HepG2 (cell line): ENCODE measurements around the gene TXNRD3. TPM values are rescaled to one million over a fixed set of nuclear protein-coding genes. Genes with fewer than 3 reads are reported as not detected.

ENCODE experiments used
- BHLHE40 ChIP-seq: IDR thresholded peaks from 2 replicates; pipeline ENCODE4 v1.6.1; 2011; ENCODE audit warnings: low read length, improper control_type of control experiment
- KLF15 ChIP-seq: sonication (generic); formaldehyde crosslinking; IDR thresholded peaks from 2 replicates; pipeline ENCODE4 v1.8.1; 2023; ENCODE audit warnings: borderline replicate concordance, mild to moderate bottlenecking, inconsistent platforms, missing genetic modification reagents, mixed read lengths
- NONO ChIP-seq, 2 experiments: fragments of 450-650 bp in 1 of 2; sonication (generic) in 1 of 2; formaldehyde crosslinking in 1 of 2; IDR thresholded peaks in 1 of 2; conservative IDR thresholded peaks in 1 of 2; 2 replicates each; pipeline versions ENCODE4 v1.6.1 to v1.8.0; 2017 to 2022; ENCODE audit warnings: mild to moderate bottlenecking in 1 of 2, missing genetic modification reagents in 1 of 2, moderate library complexity in 1 of 2
- RNF2 ChIP-seq: fragments of 450-650 bp; conservative IDR thresholded peaks from 2 replicates; pipeline ENCODE4 v1.6.1; 2016; ENCODE audit warnings: low read depth
- SMYD3 ChIP-seq: sonication (generic); formaldehyde crosslinking; IDR thresholded peaks from 2 replicates; pipeline ENCODE4 v1.8.1; 2023; ENCODE audit warnings: mild to moderate bottlenecking, missing genetic modification reagents
- ZNF30 ChIP-seq: sonication (generic); formaldehyde crosslinking; IDR thresholded peaks from 2 replicates; pipeline ENCODE4 v1.5.0; 2020; ENCODE audit warnings: mild to moderate bottlenecking, missing genetic modification reagents
- ZNF503 ChIP-seq: sonication (generic); formaldehyde crosslinking; IDR thresholded peaks from 2 replicates; pipeline ENCODE4 v1.4.0; 2020; ENCODE audit warnings: missing genetic modification reagents
- ZNF850 ChIP-seq: sonication (generic); formaldehyde crosslinking; conservative IDR thresholded peaks from 2 replicates; pipeline ENCODE4 v1.9.0; 2021; ENCODE audit warnings: mild to moderate bottlenecking, missing genetic modification reagents
- ZSCAN21 ChIP-seq: sonication (generic); formaldehyde crosslinking; IDR thresholded peaks from 2 replicates; pipeline ENCODE4 v1.8.0; 2022; ENCODE audit warnings: mild to moderate bottlenecking, missing genetic modification reagents, moderate library complexity, borderline replicate concordance
- polyA plus RNA-seq, 8 experiments: library from polyadenylated mRNA; depleted of rRNA in 3 of 8; stranded (reverse) in 7 of 8; unstranded in 1 of 8; fragments of >200 nt; fragmentation: Illumina TruSeq in 4 of 8; extraction: Trizol in 4 of 8; gene quantifications; 2 replicates each; pipeline versions ENCODE4 v1.2.1 to v1.2.3, GENCODE V29; 2011 to 2016; ENCODE audit warnings: low read depth in 4 of 8, missing spikeins in 1 of 8, mixed read lengths in 1 of 8; ENCODE audit not compliant: insufficient read depth in 1 of 8
- total RNA-seq, 5 experiments: library from RNA; depleted of rRNA; stranded (reverse); fragments of >200 nt; fragmentation: Illumina TruSeq; extraction: Trizol; gene quantifications; 2 replicates each; pipeline ENCODE4 v1.2.3, GENCODE V29; 2016; ENCODE audit warnings: low read depth in 1 of 5
- TF ChIP-seq, protein P1 (sequence below): sonication (generic); formaldehyde crosslinking; IDR thresholded peaks from 2 replicates; pipeline ENCODE4 v1.5.0; 2020; ENCODE audit warnings: mild to moderate bottlenecking, missing genetic modification reagents, borderline replicate concordance
- TF ChIP-seq, protein P2 (sequence below): sonication (generic); formaldehyde crosslinking; IDR thresholded peaks from 2 replicates; pipeline ENCODE4 v1.8.0; 2022; ENCODE audit warnings: mild to moderate bottlenecking, missing genetic modification reagents
- TF ChIP-seq, protein P3 (sequence below): sonication (generic); formaldehyde crosslinking; IDR thresholded peaks from 2 replicates; pipeline ENCODE4 v1.5.1; 2020; ENCODE audit warnings: mild to moderate bottlenecking, missing genetic modification reagents, borderline replicate concordance

TXNRD3 gene
- total and polyA plus RNA-seq, 2 of the 13 experiments (the other 11 are each of a cell fraction or from before 2014, with no cell fraction given): 4.8 to 20.7 TPM

DNA sequence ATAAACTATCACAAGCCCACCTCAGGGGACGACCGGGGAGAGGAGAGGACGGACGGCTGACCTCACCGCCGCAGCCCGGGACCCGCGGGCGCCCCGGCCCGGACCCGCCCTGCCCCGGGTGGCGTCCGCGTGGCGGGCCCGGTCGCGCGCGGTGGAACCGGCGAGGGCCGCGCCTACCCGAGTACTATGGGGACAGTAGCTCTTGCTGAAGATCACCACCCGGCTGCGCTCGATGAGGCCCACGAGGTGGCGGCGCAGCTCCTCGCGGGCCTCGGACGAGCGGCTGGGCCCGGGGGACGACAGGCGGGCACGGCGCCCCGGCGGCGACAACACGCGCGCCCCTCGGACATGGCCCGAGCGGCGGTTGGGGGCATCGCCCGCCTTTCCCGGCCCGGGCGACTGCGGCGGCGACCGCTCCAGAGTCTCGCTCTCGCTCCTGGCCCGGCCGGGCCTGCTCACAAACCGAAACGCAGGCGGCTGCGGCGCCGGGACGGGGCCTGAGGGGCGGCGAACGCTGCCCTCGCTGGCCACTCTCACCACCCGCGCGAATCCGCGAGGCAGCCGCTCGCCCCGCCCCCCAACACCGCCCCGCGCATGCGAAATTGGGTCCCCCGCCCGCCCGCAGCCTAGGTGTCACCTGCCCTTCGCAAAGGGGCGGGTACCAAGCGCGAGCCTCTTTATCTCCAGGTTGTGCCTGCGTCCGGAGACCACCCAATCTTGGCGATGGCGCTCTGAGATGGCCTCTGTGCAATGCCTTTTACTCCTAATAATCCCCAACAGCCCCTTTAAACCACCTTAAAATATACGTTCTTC, at the start of gene TXNRD3 (continued):
- TF ChIP-seq NONO (IDR thresholded peaks at IDR 0.05): no peak
- peak; percentile 69; the same call in 1 of the 2 replicates for TF ChIP-seq NONO (CRISPR knock-in tag; conservative IDR thresholded peaks at IDR 0.05)
- TF ChIP-seq ZNF503 (CRISPR knock-in tag): no peak
- TF ChIP-seq BHLHE40: no peak
- no peak for TF ChIP-seq ZNF30 (CRISPR knock-in tag)
- no peak for TF ChIP-seq ZNF850 (CRISPR knock-in tag)
- TF ChIP-seq RNF2: peak; percentile 96
- TF ChIP-seq, protein P1, sequence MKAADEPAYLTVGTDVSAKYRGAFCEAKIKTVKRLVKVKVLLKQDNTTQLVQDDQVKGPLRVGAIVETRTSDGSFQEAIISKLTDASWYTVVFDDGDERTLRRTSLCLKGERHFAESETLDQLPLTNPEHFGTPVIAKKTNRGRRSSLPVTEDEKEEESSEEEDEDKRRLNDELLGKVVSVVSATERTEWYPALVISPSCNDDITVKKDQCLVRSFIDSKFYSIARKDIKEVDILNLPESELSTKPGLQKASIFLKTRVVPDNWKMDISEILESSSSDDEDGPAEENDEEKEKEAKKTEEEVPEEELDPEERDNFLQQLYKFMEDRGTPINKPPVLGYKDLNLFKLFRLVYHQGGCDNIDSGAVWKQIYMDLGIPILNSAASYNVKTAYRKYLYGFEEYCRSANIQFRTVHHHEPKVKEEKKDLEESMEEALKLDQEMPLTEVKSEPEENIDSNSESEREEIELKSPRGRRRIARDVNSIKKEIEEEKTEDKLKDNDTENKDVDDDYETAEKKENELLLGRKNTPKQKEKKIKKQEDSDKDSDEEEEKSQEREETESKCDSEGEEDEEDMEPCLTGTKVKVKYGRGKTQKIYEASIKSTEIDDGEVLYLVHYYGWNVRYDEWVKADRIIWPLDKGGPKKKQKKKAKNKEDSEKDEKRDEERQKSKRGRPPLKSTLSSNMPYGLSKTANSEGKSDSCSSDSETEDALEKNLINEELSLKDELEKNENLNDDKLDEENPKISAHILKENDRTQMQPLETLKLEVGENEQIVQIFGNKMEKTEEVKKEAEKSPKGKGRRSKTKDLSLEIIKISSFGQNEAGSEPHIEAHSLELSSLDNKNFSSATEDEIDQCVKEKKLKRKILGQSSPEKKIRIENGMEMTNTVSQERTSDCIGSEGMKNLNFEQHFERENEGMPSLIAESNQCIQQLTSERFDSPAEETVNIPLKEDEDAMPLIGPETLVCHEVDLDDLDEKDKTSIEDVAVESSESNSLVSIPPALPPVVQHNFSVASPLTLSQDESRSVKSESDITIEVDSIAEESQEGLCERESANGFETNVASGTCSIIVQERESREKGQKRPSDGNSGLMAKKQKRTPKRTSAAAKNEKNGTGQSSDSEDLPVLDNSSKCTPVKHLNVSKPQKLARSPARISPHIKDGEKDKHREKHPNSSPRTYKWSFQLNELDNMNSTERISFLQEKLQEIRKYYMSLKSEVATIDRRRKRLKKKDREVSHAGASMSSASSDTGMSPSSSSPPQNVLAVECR: peak; percentile 71
- TF ChIP-seq, protein P2, sequence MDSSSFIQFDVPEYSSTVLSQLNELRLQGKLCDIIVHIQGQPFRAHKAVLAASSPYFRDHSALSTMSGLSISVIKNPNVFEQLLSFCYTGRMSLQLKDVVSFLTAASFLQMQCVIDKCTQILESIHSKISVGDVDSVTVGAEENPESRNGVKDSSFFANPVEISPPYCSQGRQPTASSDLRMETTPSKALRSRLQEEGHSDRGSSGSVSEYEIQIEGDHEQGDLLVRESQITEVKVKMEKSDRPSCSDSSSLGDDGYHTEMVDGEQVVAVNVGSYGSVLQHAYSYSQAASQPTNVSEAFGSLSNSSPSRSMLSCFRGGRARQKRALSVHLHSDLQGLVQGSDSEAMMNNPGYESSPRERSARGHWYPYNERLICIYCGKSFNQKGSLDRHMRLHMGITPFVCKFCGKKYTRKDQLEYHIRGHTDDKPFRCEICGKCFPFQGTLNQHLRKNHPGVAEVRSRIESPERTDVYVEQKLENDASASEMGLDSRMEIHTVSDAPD (CRISPR knock-in tag): no peak
- TF ChIP-seq ZSCAN21 (CRISPR knock-in tag): peak; percentile 72
- TF ChIP-seq KLF15: no peak; the same call in 1 of the 2 replicates
- no peak for TF ChIP-seq SMYD3 (CRISPR knock-in tag)
- TF ChIP-seq, protein P3, sequence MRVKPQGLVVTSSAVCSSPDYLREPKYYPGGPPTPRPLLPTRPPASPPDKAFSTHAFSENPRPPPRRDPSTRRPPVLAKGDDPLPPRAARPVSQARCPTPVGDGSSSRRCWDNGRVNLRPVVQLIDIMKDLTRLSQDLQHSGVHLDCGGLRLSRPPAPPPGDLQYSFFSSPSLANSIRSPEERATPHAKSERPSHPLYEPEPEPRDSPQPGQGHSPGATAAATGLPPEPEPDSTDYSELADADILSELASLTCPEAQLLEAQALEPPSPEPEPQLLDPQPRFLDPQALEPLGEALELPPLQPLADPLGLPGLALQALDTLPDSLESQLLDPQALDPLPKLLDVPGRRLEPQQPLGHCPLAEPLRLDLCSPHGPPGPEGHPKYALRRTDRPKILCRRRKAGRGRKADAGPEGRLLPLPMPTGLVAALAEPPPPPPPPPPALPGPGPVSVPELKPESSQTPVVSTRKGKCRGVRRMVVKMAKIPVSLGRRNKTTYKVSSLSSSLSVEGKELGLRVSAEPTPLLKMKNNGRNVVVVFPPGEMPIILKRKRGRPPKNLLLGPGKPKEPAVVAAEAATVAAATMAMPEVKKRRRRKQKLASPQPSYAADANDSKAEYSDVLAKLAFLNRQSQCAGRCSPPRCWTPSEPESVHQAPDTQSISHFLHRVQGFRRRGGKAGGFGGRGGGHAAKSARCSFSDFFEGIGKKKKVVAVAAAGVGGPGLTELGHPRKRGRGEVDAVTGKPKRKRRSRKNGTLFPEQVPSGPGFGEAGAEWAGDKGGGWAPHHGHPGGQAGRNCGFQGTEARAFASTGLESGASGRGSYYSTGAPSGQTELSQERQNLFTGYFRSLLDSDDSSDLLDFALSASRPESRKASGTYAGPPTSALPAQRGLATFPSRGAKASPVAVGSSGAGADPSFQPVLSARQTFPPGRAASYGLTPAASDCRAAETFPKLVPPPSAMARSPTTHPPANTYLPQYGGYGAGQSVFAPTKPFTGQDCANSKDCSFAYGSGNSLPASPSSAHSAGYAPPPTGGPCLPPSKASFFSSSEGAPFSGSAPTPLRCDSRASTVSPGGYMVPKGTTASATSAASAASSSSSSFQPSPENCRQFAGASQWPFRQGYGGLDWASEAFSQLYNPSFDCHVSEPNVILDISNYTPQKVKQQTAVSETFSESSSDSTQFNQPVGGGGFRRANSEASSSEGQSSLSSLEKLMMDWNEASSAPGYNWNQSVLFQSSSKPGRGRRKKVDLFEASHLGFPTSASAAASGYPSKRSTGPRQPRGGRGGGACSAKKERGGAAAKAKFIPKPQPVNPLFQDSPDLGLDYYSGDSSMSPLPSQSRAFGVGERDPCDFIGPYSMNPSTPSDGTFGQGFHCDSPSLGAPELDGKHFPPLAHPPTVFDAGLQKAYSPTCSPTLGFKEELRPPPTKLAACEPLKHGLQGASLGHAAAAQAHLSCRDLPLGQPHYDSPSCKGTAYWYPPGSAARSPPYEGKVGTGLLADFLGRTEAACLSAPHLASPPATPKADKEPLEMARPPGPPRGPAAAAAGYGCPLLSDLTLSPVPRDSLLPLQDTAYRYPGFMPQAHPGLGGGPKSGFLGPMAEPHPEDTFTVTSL (CRISPR knock-in tag): no peak
